ENCODE results near the gene RASGRP3.

DNA sequence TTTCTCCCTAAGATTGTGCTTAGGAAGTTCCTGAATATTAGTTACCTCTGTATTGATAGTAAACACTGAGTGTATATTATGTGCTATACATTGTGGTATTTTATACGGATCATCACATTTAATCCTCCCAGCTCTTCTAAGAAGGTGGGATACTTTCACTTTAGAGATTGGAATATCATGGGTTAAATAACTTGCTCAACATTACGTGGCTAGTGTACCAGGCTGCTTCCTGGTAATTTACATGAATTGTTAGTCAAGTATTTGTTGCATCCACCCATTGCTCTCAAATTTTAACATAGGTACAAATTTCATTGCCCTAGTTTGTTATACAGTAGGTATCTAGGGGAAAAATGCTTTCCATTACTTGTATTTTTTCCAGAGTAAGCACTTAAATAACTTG lies 101.2 kb downstream of the RASGRP3 start:
- TF ChIP-seq CEBPB (IDR thresholded peaks at IDR 0.05; ENCODE audit: low read depth): no peak
- TF ChIP-seq, protein P1, sequence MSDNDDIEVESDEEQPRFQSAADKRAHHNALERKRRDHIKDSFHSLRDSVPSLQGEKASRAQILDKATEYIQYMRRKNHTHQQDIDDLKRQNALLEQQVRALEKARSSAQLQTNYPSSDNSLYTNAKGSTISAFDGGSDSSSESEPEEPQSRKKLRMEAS (IDR thresholded peaks at IDR 0.05): no peak
- TF ChIP-seq POLR2A (IDR thresholded peaks at IDR 0.05; ENCODE audit: borderline replicate concordance, extremely low read depth, insufficient read depth, insufficient read length): no peak
- TF ChIP-seq, protein P2, sequence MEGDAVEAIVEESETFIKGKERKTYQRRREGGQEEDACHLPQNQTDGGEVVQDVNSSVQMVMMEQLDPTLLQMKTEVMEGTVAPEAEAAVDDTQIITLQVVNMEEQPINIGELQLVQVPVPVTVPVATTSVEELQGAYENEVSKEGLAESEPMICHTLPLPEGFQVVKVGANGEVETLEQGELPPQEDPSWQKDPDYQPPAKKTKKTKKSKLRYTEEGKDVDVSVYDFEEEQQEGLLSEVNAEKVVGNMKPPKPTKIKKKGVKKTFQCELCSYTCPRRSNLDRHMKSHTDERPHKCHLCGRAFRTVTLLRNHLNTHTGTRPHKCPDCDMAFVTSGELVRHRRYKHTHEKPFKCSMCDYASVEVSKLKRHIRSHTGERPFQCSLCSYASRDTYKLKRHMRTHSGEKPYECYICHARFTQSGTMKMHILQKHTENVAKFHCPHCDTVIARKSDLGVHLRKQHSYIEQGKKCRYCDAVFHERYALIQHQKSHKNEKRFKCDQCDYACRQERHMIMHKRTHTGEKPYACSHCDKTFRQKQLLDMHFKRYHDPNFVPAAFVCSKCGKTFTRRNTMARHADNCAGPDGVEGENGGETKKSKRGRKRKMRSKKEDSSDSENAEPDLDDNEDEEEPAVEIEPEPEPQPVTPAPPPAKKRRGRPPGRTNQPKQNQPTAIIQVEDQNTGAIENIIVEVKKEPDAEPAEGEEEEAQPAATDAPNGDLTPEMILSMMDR (IDR thresholded peaks at IDR 0.05 in 2 of 3, conservative IDR thresholded peaks at IDR 0.05 in 1 of 3; ENCODE audit: borderline replicate concordance in 1 of 3, insufficient read depth in 1 of 3, low read depth in 2 of 3, low read length in 2 of 3): no peak

All from HCT116 (cell line).